IPS-20b (cell line): ENCODE measurements around the gene SLC25A45.

Experiments
- H3K27ac ChIP-seq: one replicate; pipeline ENCODE4 v1.5.1; 2013; ENCODE audit warnings: low read length
- H3K27me3 ChIP-seq: 2 replicates; pipeline ENCODE4 v1.6.1; 2013; ENCODE audit warnings: mild to moderate bottlenecking, low read length, inconsistent platforms; ENCODE audit not compliant: insufficient read depth
- H3K36me3 ChIP-seq: 2 replicates; pipeline ENCODE4 v1.6.1; 2013; ENCODE audit warnings: low read depth, mild to moderate bottlenecking, inconsistent platforms, low read length, moderate library complexity; ENCODE audit not compliant: insufficient read depth
- H3K4me1 ChIP-seq: 2 replicates; pipeline ENCODE4 v1.6.1; 2013; ENCODE audit warnings: mild to moderate bottlenecking, control low read depth, inconsistent platforms, low read length, moderate library complexity; ENCODE audit not compliant: insufficient read depth
- H3K4me3 ChIP-seq: 2 replicates; pipeline ENCODE4 v1.5.1; 2013; ENCODE audit warnings: mild to moderate bottlenecking, low read length, inconsistent platforms
- H3K9ac ChIP-seq: 2 replicates; pipeline ENCODE4 v1.6.1; 2013; ENCODE audit warnings: low read depth, mild to moderate bottlenecking, inconsistent platforms, low read length, moderate library complexity
- H3K9me3 ChIP-seq: 2 replicates; pipeline ENCODE4 v1.6.1; 2013; ENCODE audit warnings: mild to moderate bottlenecking, low read depth, low read length, inconsistent platforms; ENCODE audit not compliant: insufficient read depth

SLC25A45 gene

DNA sequence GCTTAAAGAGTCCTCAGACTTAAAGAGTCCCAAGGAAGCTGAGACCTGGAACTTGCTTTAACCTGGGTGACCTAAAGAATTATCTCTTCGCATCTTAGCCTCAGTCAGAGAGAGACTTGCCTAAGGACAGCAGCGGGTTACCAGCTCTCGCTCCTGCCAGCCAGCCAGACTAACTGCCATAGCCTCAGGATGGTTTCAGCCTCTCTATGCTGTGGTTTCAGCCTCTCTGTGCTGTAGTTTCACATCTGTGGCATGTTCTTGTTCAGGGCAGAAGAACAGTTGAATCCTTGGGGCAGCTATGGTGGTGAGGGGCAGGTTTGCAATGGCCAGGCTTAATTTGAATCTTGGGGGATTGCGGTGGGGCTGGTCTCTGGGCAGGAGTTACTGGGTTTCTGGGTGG is 6.3 kb upstream of the SLC25A45 start:
- H3K4me3 ChIP-seq = no peak overlapping the region
- peaks cover 5% of the 10 kb centered on the region; the same call in 1 of the 2 replicates for H3K27me3 ChIP-seq
- no peak overlapping the region for H3K9ac ChIP-seq
- no peaks in the 10 kb centered on the region for H3K9me3 ChIP-seq
- H3K27ac ChIP-seq = no peak overlapping the region
- H3K4me1 ChIP-seq = peaks cover 5% of the 10 kb centered on the region; the same call in 1 of the 2 replicates
- no peaks in the 10 kb centered on the region for H3K36me3 ChIP-seq

DNA sequence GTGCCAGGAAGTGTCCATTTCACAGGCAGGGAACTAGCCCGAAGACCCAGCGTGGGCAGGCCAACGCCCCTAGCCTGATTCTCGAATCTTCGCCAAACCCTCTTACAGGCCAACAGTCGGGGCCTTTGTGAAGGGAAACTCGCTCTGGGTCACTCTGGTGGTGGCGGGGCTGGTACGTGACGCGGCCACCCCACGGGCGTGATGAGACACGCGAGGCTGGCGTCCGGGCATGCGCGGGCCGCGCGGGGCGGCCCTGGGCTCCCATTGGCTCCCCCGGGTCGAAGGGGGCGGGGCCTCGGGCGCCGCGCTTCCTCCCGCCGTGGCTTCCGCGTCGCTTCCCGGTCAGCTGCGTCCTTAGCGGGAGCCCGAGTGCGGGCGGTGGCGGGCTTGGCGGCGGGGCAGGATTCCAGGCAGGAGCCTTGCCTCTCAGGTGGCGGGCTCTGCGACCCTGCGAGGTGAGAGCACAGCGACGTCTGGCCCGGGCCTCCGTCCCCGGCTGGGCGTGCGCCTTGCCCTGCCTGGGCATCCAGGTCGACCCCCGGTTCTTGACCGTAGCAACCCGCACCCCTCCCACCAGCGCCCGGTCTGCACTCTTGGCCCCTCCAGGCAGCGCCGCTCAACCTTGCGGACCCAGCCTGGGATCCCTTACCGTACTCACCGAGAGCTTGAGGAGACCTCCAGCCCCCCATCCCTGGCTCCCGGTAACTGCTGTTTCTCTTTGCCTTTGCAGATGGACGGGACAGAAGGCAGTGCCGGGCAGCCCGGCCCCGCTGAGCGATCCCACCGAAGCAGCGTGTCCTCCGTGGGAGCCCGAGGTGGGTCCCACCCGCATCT is 4.1 kb upstream of the SLC25A45 start, which contains the start of gene FRMD8:
FRMD8 (plus strand) TSS at position 331 of the 834 bp plus-strand sequence; CDS start at position 731, 400 bp downstream.
- H3K27ac ChIP-seq = no peak within 1 kb of the TSS
- peaks cover 5% of the 10 kb centered on the region; the same call in 1 of the 2 replicates for H3K4me1 ChIP-seq

DNA sequence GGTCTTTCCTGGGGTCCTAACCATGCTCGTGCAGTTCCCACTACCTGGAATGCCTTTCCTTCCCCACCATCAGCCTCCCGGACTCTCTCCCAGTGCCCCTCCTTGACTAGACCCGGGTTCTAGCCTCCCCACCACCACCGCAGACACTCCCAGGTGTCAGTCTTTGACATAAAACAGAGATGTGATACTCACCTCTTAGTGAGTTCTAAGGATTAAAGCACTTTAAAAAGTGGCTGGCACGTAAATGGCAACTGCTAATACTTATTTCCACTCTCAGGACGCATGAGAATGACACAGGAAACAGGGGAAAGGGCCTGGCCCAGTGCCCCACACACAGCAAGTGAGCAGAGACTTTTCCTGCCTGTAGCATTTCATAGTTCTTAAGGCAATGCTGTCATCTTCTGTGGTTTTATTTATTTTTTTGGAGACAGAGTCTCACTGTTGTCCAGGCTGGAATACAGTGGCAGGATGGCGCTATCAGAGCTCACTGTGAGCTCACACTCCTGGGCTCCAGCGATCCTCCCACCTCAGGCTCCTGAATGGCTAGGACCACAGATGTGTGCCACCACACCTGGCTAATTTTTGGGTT is 1.9 kb upstream of the SLC25A45 start:
- Histone ChIP-seq H3K36me3 (no peaks in the 10 kb centered on the region), H3K4me3 (no peak overlapping the region), H3K9me3 (no peaks in the 10 kb centered on the region), H3K9ac (no peak overlapping the region), H3K27me3 (peaks cover 5% of the 10 kb centered on the region; the same call in 1 of the 2 replicates), H3K27ac (no peak overlapping the region), H3K4me1 (no peaks in the 10 kb centered on the region; the same call in 1 of the 2 replicates)

More for the DNA sequence above, 4.1 kb upstream of the SLC25A45 start, which contains the start of gene FRMD8:
- peak within 1 kb of the TSS; percentile 71; the same call in 1 of the 2 replicates for H3K9ac ChIP-seq
- H3K4me3 ChIP-seq = peak within 1 kb of the TSS; percentile 83
- no peaks in the 10 kb centered on the region for H3K9me3 ChIP-seq
- no peaks in the 10 kb centered on the region for H3K36me3 ChIP-seq
- peaks cover 5% of the 10 kb centered on the region; the same call in 1 of the 2 replicates for H3K27me3 ChIP-seq

DNA sequence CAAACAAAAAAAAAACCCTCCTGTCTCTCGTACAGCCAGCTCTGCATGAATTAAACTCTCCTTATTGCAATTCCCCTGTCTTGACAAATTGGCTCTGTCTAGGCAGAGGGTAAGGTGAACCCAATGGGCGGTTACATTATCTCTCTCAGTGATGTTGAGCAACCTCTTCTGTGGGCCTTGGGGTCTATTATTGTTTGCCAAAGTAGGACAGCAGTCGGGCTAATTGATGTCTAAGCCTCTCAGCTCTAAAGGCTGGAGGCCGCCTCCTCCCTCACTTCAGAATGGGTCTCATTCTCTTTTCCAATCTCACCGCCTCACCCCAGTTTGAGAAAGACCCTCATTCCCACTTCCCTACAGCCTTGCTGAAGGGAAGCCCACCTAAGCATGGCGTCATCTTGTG is 1.3 kb upstream of the SLC25A45 start:
- Histone ChIP-seq H3K36me3 (no peaks in the 10 kb centered on the region), H3K27me3 (peaks cover 5% of the 10 kb centered on the region; the same call in 1 of the 2 replicates), H3K9ac (no peak overlapping the region), H3K9me3 (no peaks in the 10 kb centered on the region), H3K27ac (no peak overlapping the region), H3K4me1 (no peaks in the 10 kb centered on the region; the same call in 1 of the 2 replicates), H3K4me3 (no peak overlapping the region)

- H3K4me1 ChIP-seq = no peaks in the 10 kb centered on the region; the same call in 1 of the 2 replicates
- H3K4me3 ChIP-seq = peak overlapping the region; percentile 42; the same call in 1 of the 2 replicates
Measured at GRCh38 chr11:65382804-65383368, 440 bp upstream of the SLC25A45 start.

GRCh38 chr11:65381716-65382032 is 772 bp downstream of the SLC25A45 start:
- Histone ChIP-seq H3K27ac (peak overlapping the region; percentile 30), H3K4me3 (no peak overlapping the region), H3K4me1 (no peaks in the 10 kb centered on the region; the same call in 1 of the 2 replicates), H3K36me3 (no peaks in the 10 kb centered on the region), H3K9me3 (no peaks in the 10 kb centered on the region), H3K9ac (no peak overlapping the region), H3K27me3 (no peaks in the 10 kb centered on the region; the same call in 1 of the 2 replicates)

More at GRCh38 chr11:65382804-65383368, 440 bp upstream of the SLC25A45 start:
- Histone ChIP-seq H3K9ac (no peak overlapping the region), H3K27me3 (peaks cover 5% of the 10 kb centered on the region; the same call in 1 of the 2 replicates), H3K27ac (no peak overlapping the region), H3K36me3 (no peaks in the 10 kb centered on the region), H3K9me3 (no peaks in the 10 kb centered on the region)

DNA sequence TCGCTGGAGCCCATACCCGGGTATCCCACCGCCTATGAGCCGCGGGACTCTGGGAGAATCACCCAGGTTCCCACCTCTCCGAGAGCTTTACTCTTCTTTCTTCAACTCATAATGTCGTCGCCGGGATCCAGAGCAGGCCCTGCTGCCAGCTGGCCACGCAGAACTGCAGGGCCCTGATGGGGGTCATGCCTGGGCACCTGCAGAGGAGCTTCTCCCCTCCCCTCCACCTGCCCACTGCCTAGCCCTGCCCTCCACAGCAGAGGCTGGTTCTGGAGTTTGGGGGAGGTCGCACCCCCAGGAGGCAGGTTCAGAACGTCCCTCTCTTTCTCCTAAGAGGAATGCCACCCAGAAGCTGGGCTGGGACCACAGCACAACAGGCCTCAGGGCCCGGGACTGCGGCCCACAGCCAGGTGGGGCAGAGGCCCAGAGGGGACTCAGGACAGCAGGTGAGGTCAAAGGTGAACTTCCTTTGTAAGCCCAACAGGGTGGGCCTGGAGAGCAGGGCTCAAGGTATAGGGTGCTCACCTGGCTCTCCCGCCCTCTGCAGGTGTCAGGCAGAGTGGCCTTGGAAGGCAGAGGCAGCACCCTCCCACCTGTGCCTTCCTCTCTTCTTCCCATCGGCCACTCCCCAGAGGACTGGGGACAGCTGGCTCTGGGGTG is 1.9 kb downstream of the SLC25A45 start:
- Histone ChIP-seq H3K36me3 (no peaks in the 10 kb centered on the region), H3K4me1 (no peaks in the 10 kb centered on the region; the same call in 1 of the 2 replicates), H3K4me3 (no peak overlapping the region), H3K27ac (no peak overlapping the region), H3K9ac (no peak overlapping the region), H3K27me3 (no peaks in the 10 kb centered on the region), H3K9me3 (no peaks in the 10 kb centered on the region)

- Histone ChIP-seq H3K36me3 (no peaks in the 10 kb centered on the region), H3K9me3 (no peaks in the 10 kb centered on the region), H3K9ac (no peak overlapping the region), H3K4me3 (no peak overlapping the region), H3K4me1 (no peaks in the 10 kb centered on the region; the same call in 1 of the 2 replicates), H3K27ac (no peak overlapping the region), H3K27me3 (no peaks in the 10 kb centered on the region)
Measured at GRCh38 chr11:65379698-65380459, 2.6 kb downstream of the SLC25A45 start.

- Histone ChIP-seq H3K9ac (no peak overlapping the region), H3K4me3 (no peak overlapping the region), H3K27me3 (no peaks in the 10 kb centered on the region), H3K9me3 (no peaks in the 10 kb centered on the region), H3K27ac (no peak overlapping the region), H3K36me3 (no peaks in the 10 kb centered on the region), H3K4me1 (no peaks in the 10 kb centered on the region; the same call in 1 of the 2 replicates)
Measured at GRCh38 chr11:65378928-65379638, 3.4 kb downstream of the SLC25A45 start.

- Histone ChIP-seq H3K9me3 (no peaks in the 10 kb centered on the region), H3K36me3 (no peaks in the 10 kb centered on the region), H3K27ac (no peak overlapping the region), H3K9ac (no peak overlapping the region), H3K27me3 (no peaks in the 10 kb centered on the region), H3K4me1 (no peaks in the 10 kb centered on the region; the same call in 1 of the 2 replicates), H3K4me3 (no peak overlapping the region)
Measured at GRCh38 chr11:65378208-65378927, 4.1 kb downstream of the SLC25A45 start.
